ENCODE measurements around the gene PDE6A.
A peak's percentile ranks its signal among the peaks of the same experiment; 100 is the strongest.

DNA sequence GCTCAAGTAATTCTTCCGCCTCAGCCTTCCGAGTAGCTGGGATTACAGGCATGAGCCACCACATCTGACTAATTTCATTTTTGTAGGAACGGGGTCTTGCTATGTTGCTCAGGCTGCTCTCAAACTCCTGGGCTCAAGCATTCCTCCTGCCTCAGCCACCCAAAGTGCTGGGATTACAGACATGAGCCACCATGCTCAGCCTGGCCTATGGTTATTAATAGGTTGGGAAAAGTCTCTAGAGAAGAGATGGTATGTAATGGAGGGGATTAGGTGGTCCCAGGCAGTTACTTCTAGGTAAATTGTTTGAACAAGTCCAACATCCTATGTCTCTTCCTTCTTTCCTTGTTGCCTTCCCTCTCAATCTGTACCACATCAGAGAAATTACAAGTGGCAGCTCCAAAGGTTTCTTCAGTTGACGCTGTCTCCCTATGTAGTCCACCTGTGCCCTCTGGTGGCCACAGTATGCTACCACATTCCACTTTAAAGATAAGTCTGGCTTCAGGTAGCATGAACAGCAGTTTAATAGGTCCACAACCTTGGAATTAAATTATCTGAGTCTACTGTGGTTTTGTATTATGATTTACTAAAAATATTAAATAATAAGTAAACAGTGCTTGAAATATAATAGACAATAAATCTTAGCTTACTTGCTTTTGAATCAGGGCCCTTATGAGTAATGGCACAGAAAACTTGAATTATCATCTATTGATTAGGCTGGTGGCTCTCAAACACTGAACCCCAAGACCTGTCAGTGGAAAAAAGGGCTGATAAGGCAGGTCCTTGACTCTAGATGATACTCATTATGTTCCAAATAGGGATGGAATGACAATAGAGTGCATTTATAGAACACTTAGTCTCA is 46.2 kb upstream of the PDE6A start:
- peak; percentile 54 to 96 (median 95) for TF ChIP-seq CTCF (IDR thresholded peaks at IDR 0.05)
- TF ChIP-seq POLR2A (IDR thresholded peaks at IDR 0.05) = no peak
